Measurements from ENCODE around the gene MLLT11.

DNA sequence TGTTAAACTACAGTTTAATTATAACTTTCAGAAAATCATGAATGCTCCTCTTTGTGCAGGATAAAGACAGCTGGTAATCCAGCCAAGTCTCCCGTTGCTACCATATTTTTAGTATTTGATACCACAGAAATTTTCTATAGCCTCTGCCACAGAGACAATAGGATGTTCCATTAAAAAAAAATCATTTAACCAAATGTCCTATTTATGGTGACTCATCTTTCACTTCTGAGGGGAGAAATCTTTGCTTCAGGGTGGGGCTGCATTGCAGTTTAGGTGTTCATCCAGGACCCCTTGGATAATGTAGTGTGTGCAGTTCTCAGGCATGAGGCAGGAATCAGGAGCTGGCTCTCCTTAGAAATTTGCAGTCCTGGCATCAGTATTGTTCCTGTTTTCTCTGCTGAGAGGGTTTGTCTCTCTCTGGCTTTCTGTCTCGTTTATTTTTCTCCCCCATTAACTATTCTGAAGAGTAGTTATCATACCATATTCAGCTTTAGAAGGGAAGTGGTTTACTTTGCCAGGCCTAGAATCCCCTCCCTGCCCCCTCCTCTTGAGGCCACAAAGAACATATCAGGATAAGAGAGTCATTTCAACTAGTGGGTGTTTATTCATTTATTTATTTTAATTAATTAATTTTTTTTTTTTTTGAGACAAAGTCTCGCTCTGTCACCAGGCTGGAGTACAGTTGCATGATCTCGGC lies 48.9 kb upstream of the MLLT11 start:
- TF ChIP-seq, protein P1, sequence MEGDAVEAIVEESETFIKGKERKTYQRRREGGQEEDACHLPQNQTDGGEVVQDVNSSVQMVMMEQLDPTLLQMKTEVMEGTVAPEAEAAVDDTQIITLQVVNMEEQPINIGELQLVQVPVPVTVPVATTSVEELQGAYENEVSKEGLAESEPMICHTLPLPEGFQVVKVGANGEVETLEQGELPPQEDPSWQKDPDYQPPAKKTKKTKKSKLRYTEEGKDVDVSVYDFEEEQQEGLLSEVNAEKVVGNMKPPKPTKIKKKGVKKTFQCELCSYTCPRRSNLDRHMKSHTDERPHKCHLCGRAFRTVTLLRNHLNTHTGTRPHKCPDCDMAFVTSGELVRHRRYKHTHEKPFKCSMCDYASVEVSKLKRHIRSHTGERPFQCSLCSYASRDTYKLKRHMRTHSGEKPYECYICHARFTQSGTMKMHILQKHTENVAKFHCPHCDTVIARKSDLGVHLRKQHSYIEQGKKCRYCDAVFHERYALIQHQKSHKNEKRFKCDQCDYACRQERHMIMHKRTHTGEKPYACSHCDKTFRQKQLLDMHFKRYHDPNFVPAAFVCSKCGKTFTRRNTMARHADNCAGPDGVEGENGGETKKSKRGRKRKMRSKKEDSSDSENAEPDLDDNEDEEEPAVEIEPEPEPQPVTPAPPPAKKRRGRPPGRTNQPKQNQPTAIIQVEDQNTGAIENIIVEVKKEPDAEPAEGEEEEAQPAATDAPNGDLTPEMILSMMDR (IDR thresholded peaks at IDR 0.05; ENCODE audit: low read depth, low read length, missing input control): no peak
- TF ChIP-seq, protein P2, sequence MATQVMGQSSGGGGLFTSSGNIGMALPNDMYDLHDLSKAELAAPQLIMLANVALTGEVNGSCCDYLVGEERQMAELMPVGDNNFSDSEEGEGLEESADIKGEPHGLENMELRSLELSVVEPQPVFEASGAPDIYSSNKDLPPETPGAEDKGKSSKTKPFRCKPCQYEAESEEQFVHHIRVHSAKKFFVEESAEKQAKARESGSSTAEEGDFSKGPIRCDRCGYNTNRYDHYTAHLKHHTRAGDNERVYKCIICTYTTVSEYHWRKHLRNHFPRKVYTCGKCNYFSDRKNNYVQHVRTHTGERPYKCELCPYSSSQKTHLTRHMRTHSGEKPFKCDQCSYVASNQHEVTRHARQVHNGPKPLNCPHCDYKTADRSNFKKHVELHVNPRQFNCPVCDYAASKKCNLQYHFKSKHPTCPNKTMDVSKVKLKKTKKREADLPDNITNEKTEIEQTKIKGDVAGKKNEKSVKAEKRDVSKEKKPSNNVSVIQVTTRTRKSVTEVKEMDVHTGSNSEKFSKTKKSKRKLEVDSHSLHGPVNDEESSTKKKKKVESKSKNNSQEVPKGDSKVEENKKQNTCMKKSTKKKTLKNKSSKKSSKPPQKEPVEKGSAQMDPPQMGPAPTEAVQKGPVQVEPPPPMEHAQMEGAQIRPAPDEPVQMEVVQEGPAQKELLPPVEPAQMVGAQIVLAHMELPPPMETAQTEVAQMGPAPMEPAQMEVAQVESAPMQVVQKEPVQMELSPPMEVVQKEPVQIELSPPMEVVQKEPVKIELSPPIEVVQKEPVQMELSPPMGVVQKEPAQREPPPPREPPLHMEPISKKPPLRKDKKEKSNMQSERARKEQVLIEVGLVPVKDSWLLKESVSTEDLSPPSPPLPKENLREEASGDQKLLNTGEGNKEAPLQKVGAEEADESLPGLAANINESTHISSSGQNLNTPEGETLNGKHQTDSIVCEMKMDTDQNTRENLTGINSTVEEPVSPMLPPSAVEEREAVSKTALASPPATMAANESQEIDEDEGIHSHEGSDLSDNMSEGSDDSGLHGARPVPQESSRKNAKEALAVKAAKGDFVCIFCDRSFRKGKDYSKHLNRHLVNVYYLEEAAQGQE (IDR thresholded peaks at IDR 0.05): no peak
